ENCODE measurements around the gene TM4SF4. TPM values are rescaled to one million over a fixed set of nuclear protein-coding genes. Genes with fewer than 3 reads are reported as not detected.

TM4SF4 gene
- total RNA-seq, 1 experiment from 2014 or later, result not detected

DNA sequence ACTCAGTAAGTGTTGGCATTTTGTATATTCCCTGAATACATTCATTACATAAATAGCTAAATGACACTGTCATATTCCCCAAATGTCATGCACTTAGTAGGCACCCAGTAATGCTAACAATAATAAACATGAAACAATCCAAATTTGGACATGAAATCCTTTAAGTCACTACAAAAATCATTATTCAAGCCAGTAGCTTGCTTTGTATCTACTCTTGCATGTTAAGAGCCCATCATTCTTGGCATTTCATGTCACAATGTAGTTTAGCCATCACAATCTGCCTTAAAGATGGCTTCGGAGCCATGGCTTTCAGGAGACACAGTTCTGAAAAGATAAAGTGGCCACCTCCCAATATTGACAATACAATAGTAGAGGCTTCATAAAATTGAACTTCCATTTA is 32.9 kb upstream of the TM4SF4 start:
- no peaks in the 10 kb centered on the region for H4K20me1 ChIP-seq (ENCODE audit: control insufficient read depth, insufficient read depth, insufficient read length)
- H3K36me3 Mint-ChIP-seq (ENCODE audit: insufficient read depth in 1 of 3, low read depth in 3 of 3), result peaks cover 0 to 3% (median 1%) of the 10 kb centered on the region in 3 experiments; a peak in 3 of 7 replicates
- no peak overlapping the region for H3K4ac ChIP-seq (ENCODE audit: low read depth, low read length)
- no peak overlapping the region for H3K27ac Mint-ChIP-seq
- H2AFZ ChIP-seq (ENCODE audit: low read length), result no peak overlapping the region
- H3K27me3 ChIP-seq (ENCODE audit: insufficient read depth, low read length), result no peaks in the 10 kb centered on the region
- peaks cover 2% of the 10 kb centered on the region in 2 experiments; a peak in 2 of 4 replicates for H3K4me1 Mint-ChIP-seq
- H3K18ac ChIP-seq (ENCODE audit: insufficient read length, low read depth, low read length), result no peak overlapping the region
- no peak overlapping the region for H3K4me2 ChIP-seq (ENCODE audit: insufficient read depth, insufficient read length, low read length)
- H4K5ac ChIP-seq (ENCODE audit: insufficient read length, low read depth, low read length), result no peak overlapping the region
- H2BK120ac ChIP-seq (ENCODE audit: low read depth, low read length, poor library complexity, severe bottlenecking), result no peak overlapping the region
- H4K8ac ChIP-seq (replicated peaks; ENCODE audit: insufficient read length, low read depth, low read length), result no peak overlapping the region
- no peak overlapping the region for H3K4me3 Mint-ChIP-seq
- H3K14ac ChIP-seq (ENCODE audit: insufficient read depth, low read length), result no peak overlapping the region
- no peak for TF ChIP-seq CTCF (conservative IDR thresholded peaks at IDR 0.05)
- no peak overlapping the region for H2BK15ac ChIP-seq (ENCODE audit: low read depth, low read length)
- no peaks in the 10 kb centered on the region for H3K23me2 ChIP-seq (ENCODE audit: insufficient read length, low read depth, low read length, poor library complexity, severe bottlenecking)
- no peak overlapping the region for H3K23ac ChIP-seq (ENCODE audit: insufficient read length, low read depth, low read length)
- no CpG with 5 or more reads among the region's 1 CpG for WGBS (ENCODE audit: extremely low coverage, insufficient read length, low lambda C conversion rate)
- no peaks in the 10 kb centered on the region for H3K79me1 ChIP-seq (ENCODE audit: insufficient read depth, low read depth, low read length, poor library complexity, severe bottlenecking)
- no peak overlapping the region for H2BK5ac ChIP-seq (ENCODE audit: insufficient read length, low read length)
- H3T11ph ChIP-seq (ENCODE audit: low read length), result no peak overlapping the region
- H3K79me2 ChIP-seq (ENCODE audit: insufficient read depth, low read length), result no peaks in the 10 kb centered on the region
- no peaks in the 10 kb centered on the region for H3K4me1 ChIP-seq (ENCODE audit: insufficient read depth, low read length)
- no peak overlapping the region for H3K27ac ChIP-seq (ENCODE audit: insufficient read length, low read depth, low read length)
- H3K56ac ChIP-seq (ENCODE audit: insufficient read length, low read depth, low read length), result no peak overlapping the region
- DNase-seq, result no peak
- peaks cover 6 to 7% of the 10 kb centered on the region in 2 experiments; a peak in 4 of 5 replicates for H3K9me3 Mint-ChIP-seq
- no peak overlapping the region for H2BK12ac ChIP-seq (ENCODE audit: insufficient read length, low read depth, low read length)
- no peak overlapping the region for H3K9ac ChIP-seq (ENCODE audit: extremely low read depth, insufficient read length, low read length)
- no peak overlapping the region for H2AK5ac ChIP-seq (ENCODE audit: insufficient read length, low read length)
- no peak overlapping the region for H4K91ac ChIP-seq (ENCODE audit: insufficient read length, low read depth, low read length)
- no peaks in the 10 kb centered on the region for H3K9me3 ChIP-seq (ENCODE audit: control insufficient read depth, low read depth, low read length)
- no peaks in the 10 kb centered on the region; the same call in 1 of the 2 replicates for H3K27me3 Mint-ChIP-seq (ENCODE audit: low read depth)
- no peak overlapping the region for H2BK20ac ChIP-seq (ENCODE audit: low read depth, low read length, poor library complexity, severe bottlenecking)
